Daoy (cell line): Measurements from ENCODE around the gene RANBP3. TPM values are rescaled to one million over a fixed set of nuclear protein-coding genes. Genes with fewer than 3 reads are reported as not detected.
"Not testable (repeated sequence)": the region's sequence is repeated elsewhere in the genome, so short reads cannot be mapped to it uniquely, and the experiment has no call there.

Experiments
- DNase-seq: peaks from one replicate; pipeline ENCODE4 v3.0.0-alpha.2; 2015; ENCODE audit warnings: low read depth
- total RNA-seq: library from RNA; depleted of rRNA; stranded (reverse); fragments of >200 nt; shearing (Covaris generic); gene quantifications from 2 replicates; pipeline ENCODE4 v1.2.3, GENCODE V29; 2014; rRNA removed

The RANBP3 gene
- total RNA-seq, 1 experiment from 2014 or later, result 64.5 TPM

- DNase-seq, result not testable (repeated sequence)
Measured at GRCh38 chr19:5883157-5883873, 94.6 kb downstream of the RANBP3 start.

GRCh38 chr19:5882421-5882968 is 95.4 kb downstream of the RANBP3 start:
- no peak for DNase-seq

GRCh38 chr19:5881543-5882299 is 96.2 kb downstream of the RANBP3 start:
- no peak for DNase-seq

- no peak for DNase-seq
Measured at GRCh38 chr19:5880604-5881078, 97.3 kb downstream of the RANBP3 start.

- no peak for DNase-seq
Measured at GRCh38 chr19:5880196-5880595, 97.7 kb downstream of the RANBP3 start.

GRCh38 chr19:5877882-5878281 is 100.1 kb downstream of the RANBP3 start:
- DNase-seq, result no peak

GRCh38 chr19:5877427-5877826 is 100.5 kb downstream of the RANBP3 start:
- no peak for DNase-seq

GRCh38 chr19:5874496-5874895 is 103.4 kb downstream of the RANBP3 start:
- DNase-seq, result peak; percentile 71

- no peak for DNase-seq
Measured at GRCh38 chr19:5873617-5874199, 104.2 kb downstream of the RANBP3 start.

GRCh38 chr19:5870986-5871394 is 107.0 kb downstream of the RANBP3 start:
- no peak for DNase-seq

GRCh38 chr19:5867201-5868136 is 110.5 kb downstream of the RANBP3 start:
- DNase-seq, result no peak

Other genes with a start within 250 kb of the RANBP3 start
- 2.7 and 3.7 TPM in 2 replicates for gene PRR22, start 193.4 kb downstream of the RANBP3 start, total RNA-seq
- gene DUS3L, start 187.0 kb downstream of the RANBP3 start, total RNA-seq, result 84.5 and 95.7 TPM in 2 replicates
- gene NRTN, start 173.1 kb downstream of the RANBP3 start, total RNA-seq, result 0.11 and 0.24 TPM in 2 replicates
- not detected in 2 replicates for gene FUT6, start 138.4 kb downstream of the RANBP3 start, total RNA-seq
- not detected in 2 replicates for gene FUT3, start 126.7 kb downstream of the RANBP3 start, total RNA-seq
- gene FUT5, start 107.6 kb downstream of the RANBP3 start, total RNA-seq, result not detected in 2 replicates
- gene NDUFA11, start 74.3 kb downstream of the RANBP3 start, total RNA-seq, result 354 and 408 TPM in 2 replicates
- gene VMAC, start 73.3 kb downstream of the RANBP3 start, total RNA-seq, result 0.89 and 1.7 TPM in 2 replicates
- gene CAPS, start 63.9 kb downstream of the RANBP3 start, total RNA-seq, result 1.6 and 1.8 TPM in 2 replicates
- gene RFX2, start 132.4 kb upstream of the RANBP3 start, total RNA-seq, result 3.6 and 11.1 TPM in 2 replicates
- gene ACSBG2, start 157.5 kb upstream of the RANBP3 start, total RNA-seq, result not detected in 2 replicates